ENCODE data around the gene KIR2DL3. TPM values are rescaled to one million over a fixed set of nuclear protein-coding genes. Genes with fewer than 3 reads are reported as not detected.
"Not testable (repeated sequence)": the region's sequence is repeated elsewhere in the genome, so short reads cannot be mapped to it uniquely, and the experiment has no call there.

The KIR2DL3 gene
- total RNA-seq, 2 donors from 2014 or later = not detected

DNA sequence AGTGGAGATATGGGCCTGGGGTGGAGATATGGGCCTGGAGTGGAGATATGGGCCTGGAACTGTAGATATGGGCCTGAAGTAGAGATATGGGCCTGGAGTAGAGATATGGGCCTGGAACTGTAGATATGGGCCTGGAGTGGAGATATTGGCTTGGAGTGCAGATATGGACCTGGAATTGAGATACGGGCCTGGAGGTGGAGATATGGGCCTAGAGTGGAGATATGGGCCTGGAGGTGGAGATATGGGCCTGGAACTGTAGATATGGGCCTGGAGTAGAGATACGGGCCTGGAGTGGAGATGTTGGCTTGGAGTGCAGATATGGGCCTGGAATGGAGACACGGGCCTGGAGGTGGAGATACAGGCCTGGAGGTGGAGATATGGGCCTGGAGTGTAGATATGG lies 13.7 kb upstream of the KIR2DL3 start:
- no peaks in the 10 kb centered on the region for H3K4me1 Mint-ChIP-seq (ENCODE audit: low read depth)
- ATAC-seq (replicated peaks in 1 of 2) (no peak), DNase-seq (no peak)
- peaks cover 8% of the 10 kb centered on the region for H3K27me3 Mint-ChIP-seq (ENCODE audit: low read depth)
- H3K4me3 Mint-ChIP-seq = no peak overlapping the region
- H3K9me3 Mint-ChIP-seq = peaks cover 3 to 8% of the 10 kb centered on the region in 2 donors
- H3K36me3 Mint-ChIP-seq (ENCODE audit: insufficient read depth in 2 of 2) = peaks cover 0 to 3% of the 10 kb centered on the region in 2 donors
- H3K27ac Mint-ChIP-seq = no peak overlapping the region

- Mint-ChIP-seq H3K27me3 (ENCODE audit: low read depth) (peaks cover 8% of the 10 kb centered on the region), H3K4me1 (ENCODE audit: low read depth) (no peaks in the 10 kb centered on the region), H3K9me3 (peaks cover 3 to 4% of the 10 kb centered on the region in 2 donors), H3K27ac (no peak overlapping the region), H3K4me3 (no peak overlapping the region), H3K36me3 (ENCODE audit: insufficient read depth in 2 of 2) (peaks cover 0 to 3% of the 10 kb centered on the region in 2 donors)
- ATAC-seq (replicated peaks in 1 of 2) (no peak), DNase-seq (no peak)
Observed at GRCh38 chr19:54725321-54725720, 13.0 kb upstream of the KIR2DL3 start.

- Mint-ChIP-seq H3K4me3 (no peak overlapping the region), H3K27me3 (ENCODE audit: low read depth) (peaks cover 18% of the 10 kb centered on the region), H3K4me1 (ENCODE audit: low read depth) (no peaks in the 10 kb centered on the region), H3K36me3 (ENCODE audit: insufficient read depth in 2 of 2) (peaks cover 0 to 1% of the 10 kb centered on the region in 2 donors), H3K9me3 (peaks cover 2 to 5% of the 10 kb centered on the region in 2 donors), H3K27ac (no peak overlapping the region)
- ATAC-seq (replicated peaks in 1 of 2) (no peak), DNase-seq (no peak)
Observed at GRCh38 chr19:54727562-54727961, 10.8 kb upstream of the KIR2DL3 start.

- no peaks in the 10 kb centered on the region for H3K4me1 Mint-ChIP-seq (ENCODE audit: low read depth)
- H3K36me3 Mint-ChIP-seq (ENCODE audit: insufficient read depth in 2 of 2) = peaks cover 0 to 1% of the 10 kb centered on the region in 2 donors
- no peak overlapping the region for H3K27ac Mint-ChIP-seq
- H3K27me3 Mint-ChIP-seq (ENCODE audit: low read depth) = peaks cover 22% of the 10 kb centered on the region
- peaks cover 0 to 6% of the 10 kb centered on the region in 2 donors for H3K9me3 Mint-ChIP-seq
- ATAC-seq (replicated peaks in 1 of 2) = no peak
- no peak overlapping the region for H3K4me3 Mint-ChIP-seq
- no peak for DNase-seq
Observed at GRCh38 chr19:54728167-54728566, 10.1 kb upstream of the KIR2DL3 start.

GRCh38 chr19:54729416-54730188 lies 8.7 kb upstream of the KIR2DL3 start:
- no peaks in the 10 kb centered on the region for H3K4me1 Mint-ChIP-seq (ENCODE audit: low read depth)
- H3K27me3 Mint-ChIP-seq (ENCODE audit: low read depth) = peaks cover 22% of the 10 kb centered on the region
- H3K36me3 Mint-ChIP-seq (ENCODE audit: insufficient read depth in 2 of 2) = peaks cover 0 to 3% of the 10 kb centered on the region in 2 donors
- H3K27ac Mint-ChIP-seq = no peak overlapping the region
- H3K9me3 Mint-ChIP-seq = peaks cover 2 to 8% of the 10 kb centered on the region in 2 donors
- no peak for ATAC-seq (replicated peaks in 1 of 2)
- no peak for DNase-seq
- H3K4me3 Mint-ChIP-seq = no peak overlapping the region

GRCh38 chr19:54731191-54731590 lies 7.1 kb upstream of the KIR2DL3 start:
- Mint-ChIP-seq H3K27ac (no peak overlapping the region), H3K4me3 (no peak overlapping the region), H3K36me3 (ENCODE audit: insufficient read depth in 2 of 2) (peaks cover 0 to 3% of the 10 kb centered on the region in 2 donors), H3K4me1 (ENCODE audit: low read depth) (no peaks in the 10 kb centered on the region), H3K27me3 (ENCODE audit: low read depth) (peaks cover 18% of the 10 kb centered on the region), H3K9me3 (peaks cover 2 to 5% of the 10 kb centered on the region in 2 donors)
- no peak for ATAC-seq (replicated peaks in 1 of 2)
- no peak for DNase-seq

GRCh38 chr19:54738715-54739114 lies 402 bp downstream of the KIR2DL3 start:
- no peak overlapping the region for H3K4me3 Mint-ChIP-seq
- peaks cover 7% of the 10 kb centered on the region for H3K27me3 Mint-ChIP-seq (ENCODE audit: low read depth)
- H3K9me3 Mint-ChIP-seq = peaks cover 2% of the 10 kb centered on the region in 2 donors
- H3K27ac Mint-ChIP-seq = no peak overlapping the region
- DNase-seq (no peak), ATAC-seq (replicated peaks in 1 of 2) (no peak)
- no peaks in the 10 kb centered on the region for H3K4me1 Mint-ChIP-seq (ENCODE audit: low read depth)
- H3K36me3 Mint-ChIP-seq (ENCODE audit: insufficient read depth in 2 of 2) = peaks cover 0 to 1% of the 10 kb centered on the region in 2 donors

DNA sequence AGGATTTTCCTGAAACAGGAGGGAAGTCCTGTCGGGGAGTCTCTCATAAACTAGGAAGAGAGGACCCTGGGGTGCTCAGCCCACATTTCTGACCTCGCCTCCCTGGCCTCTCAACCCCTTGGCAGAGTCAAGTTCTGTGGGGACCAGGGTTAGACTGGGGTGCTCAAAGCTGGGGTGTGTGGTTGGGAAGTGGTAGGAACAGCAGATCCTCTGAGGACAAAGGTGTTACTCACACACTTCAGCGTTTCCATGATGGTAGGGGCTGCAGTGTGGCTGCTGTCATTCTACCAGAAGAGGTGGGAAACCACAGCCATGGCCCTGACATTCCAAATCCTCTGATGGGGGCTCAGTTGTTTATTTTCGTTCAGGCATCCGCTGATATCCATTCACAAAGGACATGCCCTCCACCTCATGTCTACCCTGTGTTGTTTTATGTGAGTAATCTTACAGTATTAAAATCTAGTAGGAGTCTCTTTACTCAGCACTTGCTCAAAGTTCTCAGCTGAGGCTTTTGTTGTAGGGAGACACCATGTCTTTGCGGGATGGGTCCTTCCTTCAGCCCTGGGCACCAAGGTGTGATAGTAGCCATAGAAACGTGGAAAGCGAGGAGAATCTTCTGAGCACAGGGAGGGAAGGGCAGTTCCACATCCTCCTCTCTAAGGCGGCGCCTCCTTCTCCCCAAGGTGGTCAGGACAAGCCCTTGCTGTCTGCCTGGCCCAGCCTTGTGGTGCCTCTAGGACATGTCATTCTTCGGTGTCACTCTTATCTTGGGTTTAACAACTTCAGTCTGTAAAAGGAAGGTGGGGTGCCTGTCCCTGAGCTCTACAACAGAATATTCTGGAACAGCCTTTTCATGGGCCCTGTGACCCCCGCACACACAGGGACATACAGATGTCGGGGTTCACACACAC lies 1.5 kb downstream of the KIR2DL3 start:
- no peak overlapping the region for H3K4me3 Mint-ChIP-seq

GRCh38 chr19:54741950-54742349 lies 3.6 kb downstream of the KIR2DL3 start:
- H3K27me3 Mint-ChIP-seq (ENCODE audit: low read depth); H3K9me3 Mint-ChIP-seq; ATAC-seq (replicated peaks in 1 of 2); H3K4me1 Mint-ChIP-seq (ENCODE audit: low read depth); DNase-seq; H3K27ac Mint-ChIP-seq; H3K36me3 Mint-ChIP-seq (ENCODE audit: insufficient read depth in 2 of 2); H3K4me3 Mint-ChIP-seq: not testable (repeated sequence)

More for the DNA sequence above, 1.5 kb downstream of the KIR2DL3 start:
- Mint-ChIP-seq H3K9me3 (peaks cover 0 to under 1% of the 10 kb centered on the region in 2 donors), H3K27me3 (ENCODE audit: low read depth) (peaks cover 7% of the 10 kb centered on the region), H3K27ac (no peak overlapping the region), H3K4me1 (ENCODE audit: low read depth) (no peaks in the 10 kb centered on the region), H3K36me3 (ENCODE audit: insufficient read depth in 2 of 2) (no peaks in the 10 kb centered on the region)
- ATAC-seq (replicated peaks in 1 of 2) = no peak
- no peak for DNase-seq

DNA sequence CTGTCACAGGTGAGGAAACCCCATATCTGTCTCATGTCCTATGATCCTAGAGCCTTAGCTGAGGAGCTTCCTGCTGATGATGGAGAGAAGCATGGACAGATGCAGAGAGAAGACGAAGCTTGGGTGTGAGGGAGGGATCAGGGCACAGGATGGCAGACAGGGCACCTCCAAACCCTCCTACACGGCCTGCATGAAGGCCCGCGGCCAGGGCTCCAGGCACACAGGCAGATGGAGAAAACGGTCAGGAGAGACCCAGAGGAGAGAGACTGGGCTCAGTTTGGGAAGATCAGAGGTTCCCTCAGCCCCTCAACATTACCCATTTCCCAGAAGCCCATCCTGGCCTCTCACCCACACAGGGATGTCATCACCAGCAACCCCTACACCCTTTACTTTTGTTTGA lies 5.8 kb downstream of the KIR2DL3 start:
- H3K27me3 Mint-ChIP-seq (ENCODE audit: low read depth); ATAC-seq (replicated peaks in 1 of 2); H3K27ac Mint-ChIP-seq; H3K36me3 Mint-ChIP-seq (ENCODE audit: insufficient read depth in 2 of 2); H3K4me3 Mint-ChIP-seq; DNase-seq; H3K4me1 Mint-ChIP-seq (ENCODE audit: low read depth); H3K9me3 Mint-ChIP-seq: not testable (repeated sequence)

- not testable (repeated sequence) for DNase-seq; H3K36me3 Mint-ChIP-seq (ENCODE audit: insufficient read depth in 2 of 2); H3K27ac Mint-ChIP-seq; H3K4me1 Mint-ChIP-seq (ENCODE audit: low read depth); H3K27me3 Mint-ChIP-seq (ENCODE audit: low read depth); H3K9me3 Mint-ChIP-seq; H3K4me3 Mint-ChIP-seq; ATAC-seq (replicated peaks in 1 of 2)
Observed at GRCh38 chr19:54747614-54748322, 9.5 kb downstream of the KIR2DL3 start.

GRCh38 chr19:54750276-54750675 lies 12.0 kb downstream of the KIR2DL3 start:
- H3K36me3 Mint-ChIP-seq (ENCODE audit: insufficient read depth in 2 of 2); H3K4me1 Mint-ChIP-seq (ENCODE audit: low read depth); DNase-seq; H3K27me3 Mint-ChIP-seq (ENCODE audit: low read depth); ATAC-seq (replicated peaks in 1 of 2); H3K9me3 Mint-ChIP-seq; H3K4me3 Mint-ChIP-seq; H3K27ac Mint-ChIP-seq: not testable (repeated sequence)
